HG02763 (cell line): ENCODE results near the gene COLEC11.

Source experiments
- ATAC-seq: cut with Tn5 transposase; IDR thresholded peaks from one replicate; pipeline ENCODE4 v1.9.1; 2021; ENCODE audit warnings: mild to moderate bottlenecking, moderate library complexity; ENCODE audit not compliant: unreplicated experiment

The COLEC11 gene

GRCh38 chr2:3667151-3667631 is 72.3 kb downstream of the COLEC11 start:
- ATAC-seq, result no peak

DNA sequence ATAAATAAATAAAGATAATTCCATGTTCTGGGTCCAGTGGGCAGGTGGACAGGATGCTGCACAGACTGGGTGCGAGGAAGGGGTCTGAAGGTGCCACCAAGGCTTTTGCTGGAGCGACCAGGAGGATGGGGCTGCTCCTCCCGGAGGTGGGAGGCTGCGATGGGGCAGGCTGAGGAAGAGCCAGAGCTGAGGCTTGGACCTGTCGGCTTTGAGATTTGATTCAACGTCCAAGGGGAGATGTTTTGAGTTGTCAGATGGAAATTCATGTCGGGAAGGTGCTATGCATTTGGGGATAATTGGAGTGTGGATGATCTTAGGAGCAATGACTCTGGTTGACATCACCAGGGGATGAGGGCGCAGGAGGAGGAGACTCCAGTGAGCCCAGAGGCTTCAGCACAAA is 74.7 kb downstream of the COLEC11 start:
- ATAC-seq, result no peak

- no peak for ATAC-seq
These were observed 75.5 kb downstream of the COLEC11 start for GRCh38 chr2:3670376-3670775.

- no peak for ATAC-seq
These were observed 76.0 kb downstream of the COLEC11 start for GRCh38 chr2:3670941-3671340.

DNA sequence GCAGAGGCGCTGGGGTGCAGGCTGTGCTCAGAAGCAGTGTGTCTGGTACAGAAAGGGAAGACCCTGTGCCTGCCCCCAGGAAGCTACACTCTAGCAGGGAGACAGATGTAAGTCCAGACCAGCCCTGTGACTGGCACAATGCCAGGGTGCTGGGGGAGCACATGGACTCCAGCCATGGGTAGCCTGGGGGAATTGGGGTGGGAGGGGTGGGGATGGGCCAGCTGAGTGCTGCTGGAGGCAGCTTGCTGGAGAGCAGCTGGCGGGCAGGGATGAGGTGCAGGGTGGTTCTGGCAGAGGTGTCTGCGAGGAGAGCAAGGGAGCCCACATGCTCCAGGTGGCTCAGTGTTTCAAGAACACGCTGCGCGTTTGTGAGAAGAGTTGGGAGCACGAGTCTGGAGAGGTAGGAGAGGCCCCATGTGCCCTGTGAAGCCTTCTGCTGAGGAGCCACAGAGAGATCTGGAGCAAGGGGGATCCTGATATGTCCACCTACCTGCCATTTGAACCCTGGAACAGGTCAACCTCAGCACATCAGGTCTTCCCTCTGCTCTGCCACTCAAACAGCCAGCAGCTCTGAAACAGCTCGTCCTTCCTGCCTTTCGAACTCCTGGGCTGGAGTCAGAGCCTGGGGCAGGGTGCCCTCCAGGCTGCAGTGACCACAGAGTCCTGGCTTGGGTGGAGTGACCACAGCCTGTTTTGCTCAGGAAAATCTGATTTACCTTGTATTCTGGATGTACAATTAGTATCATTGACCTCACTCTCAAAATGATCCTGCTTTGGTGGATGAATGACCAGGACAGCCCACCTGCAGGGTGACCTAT is 78.2 kb downstream of the COLEC11 start:
- ATAC-seq, result no peak

- ATAC-seq, result no peak
These were observed 79.3 kb downstream of the COLEC11 start for GRCh38 chr2:3674066-3674845.

- no peak for ATAC-seq
These were observed 80.8 kb downstream of the COLEC11 start for GRCh38 chr2:3675687-3676086.

GRCh38 chr2:3677436-3677835 is 82.5 kb downstream of the COLEC11 start:
- ATAC-seq, result no peak

DNA sequence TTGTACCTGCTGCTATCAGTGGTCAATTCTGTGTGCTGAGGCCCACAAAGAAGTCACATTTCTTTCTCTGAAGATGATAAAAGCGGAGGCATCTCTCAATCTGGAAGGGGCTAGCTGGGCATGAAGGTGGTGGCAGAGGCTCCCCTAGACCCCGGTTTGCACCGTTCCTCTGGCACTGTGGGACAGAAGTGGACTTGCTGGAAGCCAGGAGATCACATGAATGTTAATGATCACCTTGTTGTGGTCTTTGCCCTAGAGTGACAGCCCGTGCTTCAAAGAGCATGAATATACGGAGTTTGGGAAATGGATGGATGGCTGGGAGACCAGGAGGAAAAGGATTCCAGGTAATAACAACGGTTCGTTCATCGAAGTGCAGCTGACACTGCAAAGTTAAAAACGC is 83.3 kb downstream of the COLEC11 start:
- ATAC-seq, result no peak

DNA sequence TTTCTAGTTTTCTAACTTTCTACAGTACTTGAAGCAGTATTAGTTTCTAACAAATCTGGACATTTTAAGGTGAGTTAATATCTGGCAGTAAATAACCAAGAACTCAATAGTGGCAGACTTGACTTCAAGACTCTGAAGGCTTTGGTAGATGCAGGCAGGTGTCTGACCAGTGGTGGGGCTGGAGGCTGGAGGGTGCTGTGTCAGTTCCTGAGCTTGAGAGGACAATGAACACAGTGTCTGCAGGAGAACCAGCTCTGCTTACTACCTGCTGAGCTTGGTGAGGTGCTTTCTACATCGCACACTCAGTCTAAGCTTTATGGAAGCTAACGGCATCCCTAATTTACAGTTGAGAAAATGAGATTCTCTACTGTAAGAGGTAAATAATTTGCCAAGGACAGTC is 84.3 kb downstream of the COLEC11 start:
- ATAC-seq, result no peak

GRCh38 chr2:3679616-3680393 is 84.9 kb downstream of the COLEC11 start:
- ATAC-seq, result no peak

DNA sequence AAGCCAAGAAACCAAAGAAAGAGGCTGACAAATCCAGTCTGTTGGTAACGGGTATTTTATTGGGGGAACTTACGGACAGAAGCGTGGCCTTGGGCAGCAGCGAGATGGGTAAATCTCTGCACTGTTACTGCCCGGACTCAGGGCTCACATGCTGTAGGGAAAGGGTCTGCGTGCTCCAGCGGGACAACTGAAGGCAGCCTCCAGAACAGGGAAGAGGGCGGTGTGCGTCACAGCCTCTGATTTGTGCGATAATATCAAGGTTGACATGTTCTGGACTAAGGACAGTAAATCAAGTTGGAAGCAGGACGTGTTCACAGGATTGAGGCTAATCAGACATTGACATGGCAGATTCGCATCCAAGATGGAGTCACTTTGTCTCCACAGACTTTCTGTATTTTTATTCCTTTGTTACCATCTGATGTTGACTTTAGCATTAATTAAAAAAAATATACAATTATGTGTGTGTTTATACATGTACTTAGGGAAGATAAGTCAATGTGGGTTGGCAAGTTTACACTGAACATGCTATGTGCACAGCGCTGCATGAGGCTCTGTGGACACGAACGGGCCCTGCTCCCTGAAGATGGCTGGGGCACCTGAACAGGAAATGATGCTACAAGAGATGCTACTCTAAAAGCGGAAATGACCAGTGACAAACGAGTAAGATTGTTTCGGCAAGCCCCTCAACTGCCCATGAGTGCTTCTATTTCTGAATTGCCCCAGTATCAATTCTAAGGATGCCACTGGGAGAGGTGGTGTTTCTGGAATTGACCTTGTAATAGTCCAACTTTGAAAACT is 85.8 kb downstream of the COLEC11 start:
- ATAC-seq, result no peak

- no peak for ATAC-seq
These were observed 86.7 kb downstream of the COLEC11 start for GRCh38 chr2:3681625-3682024.

DNA sequence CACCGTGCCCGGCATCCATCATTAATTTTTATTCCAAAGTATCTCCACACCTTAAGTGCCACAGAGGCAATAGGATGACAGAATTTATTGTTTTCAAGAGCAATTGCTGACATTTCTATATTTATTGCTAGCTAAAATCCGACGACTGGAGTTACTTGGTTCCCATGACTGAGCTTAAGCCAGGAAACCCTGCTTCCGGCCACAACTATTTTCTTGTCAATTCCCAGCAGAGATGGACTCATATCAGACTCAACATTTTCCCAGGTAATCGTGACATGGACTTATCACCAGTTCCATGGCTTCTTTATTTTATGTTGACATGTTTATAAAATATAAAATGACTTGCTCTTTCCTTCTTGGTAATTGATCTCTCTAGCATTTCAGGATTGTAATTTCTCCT is 87.9 kb downstream of the COLEC11 start:
- ATAC-seq, result no peak

GRCh38 chr2:3683748-3684454 is 89.0 kb downstream of the COLEC11 start:
- no peak for ATAC-seq

GRCh38 chr2:3689998-3690748 is 95.3 kb downstream of the COLEC11 start:
- ATAC-seq, result no peak

DNA sequence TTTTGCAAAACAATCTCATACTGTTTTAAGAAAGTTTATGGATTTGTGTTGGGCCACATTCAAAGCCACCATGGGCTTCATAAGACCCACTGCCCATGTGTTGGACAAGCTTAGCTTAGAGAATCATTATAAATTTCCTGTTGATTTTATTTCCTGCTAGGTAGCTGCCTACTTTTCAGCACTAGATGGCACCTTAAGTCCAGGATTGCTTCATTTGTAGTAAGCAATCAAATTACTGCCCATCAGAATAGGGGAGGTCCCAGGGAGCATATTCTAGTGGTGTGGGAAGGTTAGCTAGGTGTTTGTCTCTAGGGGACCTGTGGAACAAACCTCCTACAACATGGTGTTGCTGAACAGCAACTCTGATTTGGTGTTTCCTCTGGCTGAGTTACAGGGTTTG is 97.5 kb downstream of the COLEC11 start:
- ATAC-seq, result no peak
